Mucosa of descending colon (tissue), 3 donors: ENCODE data around the gene CDH4. TPM values are rescaled to one million over a fixed set of nuclear protein-coding genes. Genes with fewer than 3 reads are reported as not detected.

Experiments
- ATAC-seq: fragments of 200-7000 bp; cut with Tn5 transposase; one replicate; pipeline ENCODE4 v1.9.1; 2020; ENCODE audit warnings: mild to moderate bottlenecking, moderate library complexity
- DNase-seq, 3 donors: peaks; one replicate each; pipeline ENCODE4 v3.0.0-alpha.2; 2020
- H3K36me3 ChIP-seq: fragments of 200-600 bp; one replicate; pipeline ENCODE4 v1.8.0; 2021; ENCODE audit warnings: low read depth, mild to moderate bottlenecking
- H3K4me1 ChIP-seq: fragments of 200-600 bp; one replicate; pipeline ENCODE4 v1.8.0; 2021; ENCODE audit warnings: low read depth, mild to moderate bottlenecking
- H3K4me3 ChIP-seq: fragments of 200-600 bp; one replicate; pipeline ENCODE4 v1.8.0; 2021; ENCODE audit warnings: mild to moderate bottlenecking
- H3K9me3 ChIP-seq: fragments of 200-600 bp; one replicate; pipeline ENCODE4 v1.8.0; 2021; ENCODE audit warnings: mild to moderate bottlenecking
- intact Hi-C, 2 donors: fragments of 100-400 bp; cut with DNase I in 1 of 2; cut with micrococcal nuclease in 1 of 2; formaldehyde crosslinking; loops; one replicate each; pipeline versions ENCODE4 v1.11.0 to v1.11.1; 2022; cut with DNase I, micrococcal nuclease
- total RNA-seq, 3 donors: library from RNA; stranded (reverse); fragmentation: NEBNext Ultra II Directional in 2 of 3; extraction: Animal tissue kit (Norgen Biotek cat#: 25700) in 2 of 3; gene quantifications; one replicate each; pipeline versions ENCODE4 v1.2.1 to v1.2.4, GENCODE V29; 2021 to 2023
- TF ChIP-seq, protein P1 (sequence below): fragments of 200-600 bp; IDR thresholded peaks from one replicate; pipeline ENCODE4 v1.8.0; 2022; ENCODE audit warnings: antibody characterized with exemption, mild to moderate bottlenecking
- donor health status: DM: no; HTN: no; CAD: no; lungs with moderate emphysema.
- donor health status: DM: no; HTN: no; CAD: no.
- donor health status: DM: no; HTN: yes; CAD: no.

Gene CDH4
- total RNA-seq, 3 donors from 2014 or later = 0.16 TPM; not detected in 2

DNA sequence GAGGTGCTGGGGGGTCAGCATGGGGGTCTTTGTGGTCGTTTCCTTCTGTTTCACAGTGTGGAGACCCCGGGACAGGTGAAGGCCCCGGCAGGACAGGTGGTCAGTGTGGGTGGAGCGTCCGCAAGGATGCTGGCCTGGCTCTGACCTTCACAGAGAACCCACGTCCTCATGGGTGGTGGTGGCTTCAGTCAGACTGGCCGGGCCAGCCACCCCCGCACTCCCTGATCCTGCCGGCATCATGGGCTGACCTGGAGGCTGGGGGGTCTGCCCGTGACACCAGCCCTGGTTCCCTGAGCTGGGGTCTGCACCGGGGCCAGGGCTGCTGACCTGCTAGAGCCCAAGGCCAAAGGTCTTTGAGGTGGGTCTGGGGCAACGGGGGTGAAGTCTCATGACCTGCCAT is 41.9 kb downstream of the CDH4 start:
- H3K4me1 ChIP-seq = no peaks in the 10 kb centered on the region
- no peak overlapping the region for H3K4me3 ChIP-seq
- H3K36me3 ChIP-seq = no peaks in the 10 kb centered on the region
- DNase-seq = no peak
- intact Hi-C loops = no loop called here
- no peak for ATAC-seq
- H3K9me3 ChIP-seq = no peaks in the 10 kb centered on the region
- TF ChIP-seq, protein P1, sequence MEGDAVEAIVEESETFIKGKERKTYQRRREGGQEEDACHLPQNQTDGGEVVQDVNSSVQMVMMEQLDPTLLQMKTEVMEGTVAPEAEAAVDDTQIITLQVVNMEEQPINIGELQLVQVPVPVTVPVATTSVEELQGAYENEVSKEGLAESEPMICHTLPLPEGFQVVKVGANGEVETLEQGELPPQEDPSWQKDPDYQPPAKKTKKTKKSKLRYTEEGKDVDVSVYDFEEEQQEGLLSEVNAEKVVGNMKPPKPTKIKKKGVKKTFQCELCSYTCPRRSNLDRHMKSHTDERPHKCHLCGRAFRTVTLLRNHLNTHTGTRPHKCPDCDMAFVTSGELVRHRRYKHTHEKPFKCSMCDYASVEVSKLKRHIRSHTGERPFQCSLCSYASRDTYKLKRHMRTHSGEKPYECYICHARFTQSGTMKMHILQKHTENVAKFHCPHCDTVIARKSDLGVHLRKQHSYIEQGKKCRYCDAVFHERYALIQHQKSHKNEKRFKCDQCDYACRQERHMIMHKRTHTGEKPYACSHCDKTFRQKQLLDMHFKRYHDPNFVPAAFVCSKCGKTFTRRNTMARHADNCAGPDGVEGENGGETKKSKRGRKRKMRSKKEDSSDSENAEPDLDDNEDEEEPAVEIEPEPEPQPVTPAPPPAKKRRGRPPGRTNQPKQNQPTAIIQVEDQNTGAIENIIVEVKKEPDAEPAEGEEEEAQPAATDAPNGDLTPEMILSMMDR = no peak

DNA sequence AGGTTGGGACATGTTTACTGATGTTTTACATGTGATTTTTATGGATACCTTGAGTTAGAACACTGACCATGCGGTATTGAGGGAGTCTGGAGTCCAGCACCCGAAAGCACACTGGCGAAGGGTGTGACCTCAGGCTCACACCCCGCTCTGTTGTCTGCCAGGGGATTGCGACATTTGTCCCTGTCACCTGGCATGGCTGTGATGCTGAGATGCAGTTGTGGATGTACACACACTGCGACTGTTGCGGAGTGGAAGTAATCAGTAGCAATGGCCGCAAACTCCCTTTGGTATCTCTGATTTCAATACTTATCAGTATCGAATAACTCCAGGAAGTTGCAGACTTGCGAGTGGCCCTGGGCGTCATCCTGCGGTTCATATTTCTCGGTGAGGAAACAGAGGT is 43.2 kb downstream of the CDH4 start:
- TF ChIP-seq, protein P1 = no peak
- intact Hi-C loops = no loop called here
- no peak overlapping the region for H3K4me3 ChIP-seq
- no peaks in the 10 kb centered on the region for H3K36me3 ChIP-seq
- H3K4me1 ChIP-seq = no peaks in the 10 kb centered on the region
- H3K9me3 ChIP-seq = no peaks in the 10 kb centered on the region
- DNase-seq = no peak
- ATAC-seq = no peak

DNA sequence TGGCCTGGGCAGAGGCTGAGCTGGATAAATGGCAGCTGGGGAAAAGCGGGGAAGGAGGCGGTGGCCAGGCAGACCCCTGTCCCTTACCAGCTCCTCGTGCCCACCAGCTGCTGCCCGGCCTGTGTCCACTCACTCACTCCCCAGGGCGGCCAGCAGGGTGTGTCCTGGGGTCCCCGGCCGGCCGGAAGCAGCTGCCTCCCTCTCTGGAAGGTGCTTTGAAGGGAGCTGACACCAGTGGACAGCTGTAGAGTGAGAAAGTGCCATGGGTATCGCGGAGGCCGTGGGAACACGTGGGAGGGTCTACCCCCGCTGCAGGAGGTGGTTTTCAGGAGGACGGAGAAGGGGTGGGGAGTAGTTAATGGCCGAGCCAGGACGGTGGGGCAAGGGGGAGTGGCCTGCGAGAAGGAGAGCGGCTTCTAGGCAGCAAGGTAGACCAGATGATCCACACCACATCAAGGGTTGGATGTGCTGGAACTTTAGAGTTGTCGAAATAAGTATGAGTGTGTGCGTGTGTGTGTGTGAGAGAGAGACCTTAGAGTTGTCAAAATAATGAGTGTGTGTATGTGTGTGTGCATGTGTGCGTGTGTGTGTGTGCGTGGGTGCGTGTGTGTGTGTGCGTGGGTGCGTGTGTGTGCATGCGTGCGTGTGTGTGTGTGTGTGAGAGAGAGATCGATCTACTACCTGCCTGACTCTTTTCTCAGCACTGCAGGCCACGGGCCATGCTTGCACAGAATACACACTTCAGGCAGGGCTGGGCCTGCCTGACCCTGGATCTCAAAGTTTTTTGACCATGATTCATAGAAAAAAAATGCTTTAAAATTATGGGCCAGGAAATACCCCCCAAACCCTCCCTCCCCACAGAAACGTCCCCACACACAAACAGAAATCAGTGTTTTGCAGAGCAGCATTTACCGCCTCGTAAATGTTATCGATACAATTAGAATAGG is 43.9 kb downstream of the CDH4 start:
- ATAC-seq = no peak

DNA sequence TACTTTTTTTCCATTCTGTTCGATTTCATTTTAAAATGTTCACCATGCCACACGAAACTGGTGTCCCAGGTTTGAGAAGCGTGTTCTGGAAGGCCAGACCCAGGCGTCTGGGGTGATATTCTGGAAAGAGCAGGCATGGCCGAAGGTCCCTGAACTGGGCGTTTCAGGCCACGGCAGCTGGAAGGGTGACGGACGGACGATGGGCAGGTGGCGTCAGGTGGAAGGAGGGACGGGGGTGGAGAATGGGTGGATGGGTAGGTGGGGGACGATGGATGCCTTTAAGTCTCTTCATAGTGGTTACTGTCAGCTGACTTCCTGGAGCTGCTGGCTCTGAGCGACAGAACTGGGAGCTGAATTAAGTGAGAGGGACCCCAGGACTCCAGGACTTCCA is 44.6 kb downstream of the CDH4 start:
- no peak for DNase-seq
- no peaks in the 10 kb centered on the region for H3K36me3 ChIP-seq
- intact Hi-C loops = no loop called here
- ATAC-seq = no peak
- TF ChIP-seq, protein P1 = no peak
- H3K4me1 ChIP-seq = no peaks in the 10 kb centered on the region
- no peak overlapping the region for H3K4me3 ChIP-seq
- no peaks in the 10 kb centered on the region for H3K9me3 ChIP-seq

More for the DNA sequence above, 43.9 kb downstream of the CDH4 start:
- TF ChIP-seq, protein P1 = no peak
- intact Hi-C loops = no loop called here
- no peak for DNase-seq
- Histone ChIP-seq H3K36me3 (no peaks in the 10 kb centered on the region), H3K9me3 (no peaks in the 10 kb centered on the region), H3K4me1 (no peaks in the 10 kb centered on the region), H3K4me3 (no peak overlapping the region)

DNA sequence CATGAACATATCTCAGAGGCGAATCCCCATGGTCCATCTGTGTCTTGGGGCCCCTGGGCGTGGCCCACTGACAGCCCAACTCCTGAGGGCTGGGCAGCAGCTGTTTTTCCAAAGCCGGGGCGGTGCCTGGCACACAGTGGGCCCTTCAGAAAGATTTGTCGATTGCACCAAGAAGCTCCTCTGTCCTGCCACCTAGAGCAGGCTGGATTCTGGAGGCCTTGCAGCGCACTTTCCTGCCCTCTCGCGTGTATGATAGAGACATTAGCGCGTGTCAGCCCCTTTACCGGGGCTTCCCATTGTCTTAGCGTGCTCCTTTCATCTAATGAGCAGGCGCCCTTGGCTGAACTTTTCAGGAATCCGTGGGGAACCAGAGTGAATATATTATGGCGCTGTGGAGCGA is 45.4 kb downstream of the CDH4 start:
- Histone ChIP-seq H3K9me3 (no peaks in the 10 kb centered on the region), H3K4me3 (no peak overlapping the region), H3K4me1 (no peaks in the 10 kb centered on the region), H3K36me3 (no peaks in the 10 kb centered on the region)
- DNase-seq (no peak), ATAC-seq (no peak)
- intact Hi-C loops = no loop called here
- TF ChIP-seq, protein P1 = no peak
